LNCAP (cell line): Measurements from ENCODE around the gene ST6GALNAC6.

Experiments
- TF ChIP-seq, protein P1 (sequence below): fragments of 450-650 bp; IDR thresholded peaks from 2 replicates; pipeline ENCODE4 v1.5.1; 2017; ENCODE audit warnings: mild to moderate bottlenecking

Gene ST6GALNAC6

DNA sequence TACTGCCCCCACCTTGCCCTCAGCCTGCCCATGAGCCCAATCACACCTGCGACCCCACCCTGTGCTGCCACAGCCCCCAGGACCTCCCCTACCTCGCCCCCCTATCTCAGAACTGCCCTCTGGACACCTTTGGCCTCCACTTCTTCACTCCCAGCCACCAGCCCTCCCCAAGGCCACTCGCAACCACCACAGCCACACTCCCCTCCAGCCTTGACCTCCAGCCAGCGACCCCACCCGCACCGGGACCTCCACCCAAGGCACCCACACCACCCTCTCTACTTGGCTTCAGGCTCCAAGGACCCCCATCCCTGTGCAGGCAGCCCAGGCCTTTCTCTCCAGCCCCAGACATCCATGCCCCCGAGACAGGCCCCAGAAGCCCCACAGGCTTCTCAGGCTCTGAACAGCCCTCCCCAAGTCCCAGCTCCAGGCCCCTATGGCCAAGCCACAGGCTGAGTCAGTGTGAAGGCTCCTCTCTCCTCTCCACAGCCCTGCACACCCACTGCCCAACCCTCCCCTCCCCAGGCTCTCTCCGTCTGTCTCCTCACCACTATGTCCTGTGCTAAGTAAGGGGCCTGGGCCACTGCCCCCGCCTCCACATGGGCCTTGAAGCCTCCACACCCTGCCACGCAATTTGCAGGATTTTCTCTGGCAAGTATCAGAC lies 24.0 kb downstream of the ST6GALNAC6 start:
- TF ChIP-seq, protein P1, sequence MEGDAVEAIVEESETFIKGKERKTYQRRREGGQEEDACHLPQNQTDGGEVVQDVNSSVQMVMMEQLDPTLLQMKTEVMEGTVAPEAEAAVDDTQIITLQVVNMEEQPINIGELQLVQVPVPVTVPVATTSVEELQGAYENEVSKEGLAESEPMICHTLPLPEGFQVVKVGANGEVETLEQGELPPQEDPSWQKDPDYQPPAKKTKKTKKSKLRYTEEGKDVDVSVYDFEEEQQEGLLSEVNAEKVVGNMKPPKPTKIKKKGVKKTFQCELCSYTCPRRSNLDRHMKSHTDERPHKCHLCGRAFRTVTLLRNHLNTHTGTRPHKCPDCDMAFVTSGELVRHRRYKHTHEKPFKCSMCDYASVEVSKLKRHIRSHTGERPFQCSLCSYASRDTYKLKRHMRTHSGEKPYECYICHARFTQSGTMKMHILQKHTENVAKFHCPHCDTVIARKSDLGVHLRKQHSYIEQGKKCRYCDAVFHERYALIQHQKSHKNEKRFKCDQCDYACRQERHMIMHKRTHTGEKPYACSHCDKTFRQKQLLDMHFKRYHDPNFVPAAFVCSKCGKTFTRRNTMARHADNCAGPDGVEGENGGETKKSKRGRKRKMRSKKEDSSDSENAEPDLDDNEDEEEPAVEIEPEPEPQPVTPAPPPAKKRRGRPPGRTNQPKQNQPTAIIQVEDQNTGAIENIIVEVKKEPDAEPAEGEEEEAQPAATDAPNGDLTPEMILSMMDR, result no peak

DNA sequence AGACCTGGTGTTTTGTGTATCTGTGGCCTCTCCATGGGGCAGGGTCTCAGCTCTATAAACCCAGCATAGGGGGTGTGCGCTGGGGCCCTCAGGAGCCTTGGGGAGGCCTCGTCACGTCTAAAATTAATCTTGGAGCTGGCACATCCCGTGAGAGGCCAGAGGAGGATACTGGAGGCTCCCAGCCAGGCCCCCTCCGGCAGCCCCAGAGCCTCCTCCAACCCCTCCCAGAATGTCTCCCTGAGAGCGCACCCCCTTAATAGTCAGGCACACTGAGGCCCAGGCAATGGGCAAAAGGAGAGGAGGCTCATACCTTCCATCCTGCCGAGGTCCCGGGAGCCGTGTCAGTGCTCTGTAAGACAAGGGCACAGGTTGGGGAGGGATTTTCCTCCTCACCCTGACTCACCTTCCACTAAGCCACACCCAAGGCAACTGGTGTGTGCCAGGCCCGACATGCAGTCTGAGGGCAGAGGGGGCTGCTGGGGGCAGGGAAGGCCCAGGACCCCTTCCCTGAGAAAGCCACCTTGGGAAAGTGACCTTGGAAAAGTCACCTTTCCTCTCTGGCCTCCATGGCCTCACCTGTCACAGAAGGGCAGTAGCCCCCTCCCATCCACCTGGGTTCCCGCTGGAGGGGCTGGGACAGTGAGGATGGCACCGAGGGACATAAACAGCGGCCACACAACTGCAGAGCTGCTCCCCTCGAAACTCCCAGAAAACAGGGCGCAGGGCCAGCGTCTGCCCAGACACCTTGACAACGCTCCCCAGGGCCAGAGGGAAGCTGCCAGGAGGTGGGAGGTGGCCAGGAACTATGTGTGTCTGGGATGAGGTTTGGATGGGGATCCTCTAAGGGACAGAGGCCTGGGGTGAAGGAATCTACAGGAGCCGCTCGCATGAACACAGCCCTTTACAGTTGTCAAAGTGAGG lies 24.8 kb downstream of the ST6GALNAC6 start:
- TF ChIP-seq, protein P1, result no peak

DNA sequence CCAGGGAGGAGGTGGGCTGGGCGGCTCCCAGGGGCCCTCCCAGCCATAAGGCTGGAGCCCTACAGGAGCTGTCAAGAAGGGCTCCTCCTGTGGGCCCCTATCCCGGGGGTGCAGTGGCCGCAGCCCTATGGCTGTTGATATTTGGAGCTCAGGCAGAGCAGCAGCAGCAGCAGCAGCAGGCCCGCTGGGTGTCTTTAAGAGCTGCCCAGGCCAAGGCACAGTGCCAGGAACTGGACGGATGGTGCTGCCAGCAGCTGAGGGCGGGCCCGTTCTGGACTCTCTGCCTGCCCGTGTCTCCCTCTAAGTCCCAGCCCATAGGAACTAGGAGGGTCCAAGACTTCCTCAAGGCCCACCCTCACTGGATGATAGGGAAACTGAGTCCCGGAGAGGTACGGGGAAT lies 25.5 kb downstream of the ST6GALNAC6 start:
- TF ChIP-seq, protein P1, result no peak

DNA sequence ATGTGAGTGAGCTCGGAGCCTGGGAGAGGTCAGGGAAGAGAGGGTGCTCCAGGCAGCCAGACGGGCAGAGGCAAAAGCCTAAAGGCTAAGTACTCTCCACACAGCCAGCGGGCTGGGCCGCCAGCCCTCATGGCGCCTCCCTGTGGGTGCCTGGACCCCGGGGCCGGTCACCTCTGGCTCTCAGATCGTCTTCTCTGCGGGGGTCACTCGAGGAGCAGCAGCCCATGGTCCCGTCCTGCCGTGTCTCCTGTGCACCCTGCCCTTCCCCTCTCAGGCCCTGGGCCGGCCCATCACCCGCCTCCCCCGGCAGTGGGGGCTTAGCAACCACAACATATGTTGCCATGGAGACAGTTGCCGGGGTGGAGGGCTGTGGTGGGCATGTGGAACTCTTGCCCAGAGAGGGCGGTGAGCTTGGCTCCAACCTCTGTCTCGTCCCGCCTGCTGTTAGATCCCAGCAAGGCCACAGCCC lies 26.1 kb downstream of the ST6GALNAC6 start:
- TF ChIP-seq, protein P1, result no peak

DNA sequence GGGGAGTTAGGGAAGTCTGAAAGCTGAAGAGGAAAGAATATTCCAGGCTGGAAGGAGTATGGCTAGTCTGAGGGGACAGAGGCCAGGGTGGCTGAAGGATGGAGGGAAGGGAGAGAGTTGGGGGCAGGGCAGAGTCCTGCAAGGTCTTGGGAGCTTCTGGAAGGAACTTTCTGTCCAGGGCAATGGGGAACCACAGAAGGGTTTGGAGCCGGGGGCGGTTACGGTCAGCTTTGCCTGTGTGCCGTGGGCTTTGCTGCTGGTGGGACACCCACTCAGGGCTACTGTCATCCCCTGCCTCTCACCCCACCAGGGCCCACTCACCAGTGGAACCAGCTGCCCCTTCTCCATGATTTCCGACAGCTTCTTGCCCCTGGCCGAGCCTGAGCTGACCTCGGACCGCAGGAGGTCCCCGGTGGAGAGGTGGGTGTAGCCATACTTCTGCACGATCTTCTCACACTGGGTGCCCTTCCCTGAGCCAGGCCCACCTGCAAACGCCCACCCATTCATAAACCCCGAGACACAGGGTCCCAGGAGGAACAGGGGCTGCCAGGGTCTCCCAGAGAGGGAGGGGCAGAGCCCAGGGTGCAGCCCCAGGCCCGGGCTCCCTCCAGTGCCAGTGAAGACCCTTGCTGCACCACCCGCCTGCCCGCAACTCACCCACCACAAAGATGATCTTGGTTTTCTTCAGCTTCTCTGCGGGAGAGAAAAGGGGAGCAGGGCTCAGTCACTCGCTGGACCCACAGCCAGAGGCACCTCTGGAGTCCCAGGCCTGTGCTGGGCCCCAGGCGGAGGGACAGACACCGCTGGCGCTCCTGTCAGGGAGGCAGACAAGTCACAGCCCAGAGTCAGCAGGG lies 26.8 kb downstream of the ST6GALNAC6 start:
- TF ChIP-seq, protein P1, result no peak

DNA sequence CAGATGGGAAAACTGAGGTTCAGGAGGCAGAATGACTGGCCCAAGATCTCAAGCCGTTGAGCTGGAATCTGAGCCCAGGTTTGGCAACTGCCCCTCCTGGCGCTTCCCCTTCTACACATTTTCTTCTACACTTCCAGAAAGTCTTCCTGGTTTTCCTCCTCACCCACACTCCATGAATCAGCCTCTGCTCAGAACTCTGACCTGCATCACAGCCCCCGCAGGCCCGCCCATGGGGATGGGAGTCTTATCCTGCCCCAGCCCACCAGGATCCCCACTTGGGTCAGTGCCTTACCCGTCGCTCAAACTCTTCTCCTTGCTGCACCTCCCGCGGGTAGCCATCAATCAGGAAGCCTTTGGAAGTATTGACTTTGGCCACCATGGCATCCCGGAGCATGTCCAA lies 27.9 kb downstream of the ST6GALNAC6 start:
- TF ChIP-seq, protein P1, result no peak

DNA sequence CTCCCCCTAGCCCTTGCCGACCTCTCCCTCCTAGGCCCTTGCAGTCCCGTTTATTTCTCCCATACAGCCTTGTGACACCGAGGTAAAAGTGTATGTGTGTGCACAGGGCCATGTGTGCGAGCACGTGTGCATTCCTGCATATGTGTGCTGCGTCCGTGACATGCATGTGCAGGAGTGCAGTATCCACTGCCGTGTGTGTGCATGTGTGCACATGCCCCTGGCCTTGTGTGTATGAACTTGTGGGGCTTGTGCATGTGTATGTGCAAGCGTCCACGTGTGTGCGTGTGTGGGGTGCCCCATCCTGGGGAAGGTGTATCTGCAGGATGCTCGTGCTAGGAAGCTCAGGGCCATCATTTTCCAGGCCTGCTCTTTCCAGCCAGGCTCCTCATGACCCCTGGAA lies 28.5 kb downstream of the ST6GALNAC6 start:
- TF ChIP-seq, protein P1, result no peak
